ENCODE data around the gene NINJ1.

- TF ChIP-seq, protein P1, sequence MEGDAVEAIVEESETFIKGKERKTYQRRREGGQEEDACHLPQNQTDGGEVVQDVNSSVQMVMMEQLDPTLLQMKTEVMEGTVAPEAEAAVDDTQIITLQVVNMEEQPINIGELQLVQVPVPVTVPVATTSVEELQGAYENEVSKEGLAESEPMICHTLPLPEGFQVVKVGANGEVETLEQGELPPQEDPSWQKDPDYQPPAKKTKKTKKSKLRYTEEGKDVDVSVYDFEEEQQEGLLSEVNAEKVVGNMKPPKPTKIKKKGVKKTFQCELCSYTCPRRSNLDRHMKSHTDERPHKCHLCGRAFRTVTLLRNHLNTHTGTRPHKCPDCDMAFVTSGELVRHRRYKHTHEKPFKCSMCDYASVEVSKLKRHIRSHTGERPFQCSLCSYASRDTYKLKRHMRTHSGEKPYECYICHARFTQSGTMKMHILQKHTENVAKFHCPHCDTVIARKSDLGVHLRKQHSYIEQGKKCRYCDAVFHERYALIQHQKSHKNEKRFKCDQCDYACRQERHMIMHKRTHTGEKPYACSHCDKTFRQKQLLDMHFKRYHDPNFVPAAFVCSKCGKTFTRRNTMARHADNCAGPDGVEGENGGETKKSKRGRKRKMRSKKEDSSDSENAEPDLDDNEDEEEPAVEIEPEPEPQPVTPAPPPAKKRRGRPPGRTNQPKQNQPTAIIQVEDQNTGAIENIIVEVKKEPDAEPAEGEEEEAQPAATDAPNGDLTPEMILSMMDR (IDR thresholded peaks at IDR 0.05) = no peak
- no peak for TF ChIP-seq POLR2A (IDR thresholded peaks at IDR 0.05)
Measured at GRCh38 chr9:93143830-93144530, 9.9 kb upstream of the NINJ1 start.
